Inflammatory macrophage (primary cell): ENCODE data around the gene MCM8.
"Not testable (repeated sequence)": the region's sequence is repeated elsewhere in the genome, so short reads cannot be mapped to it uniquely, and the experiment has no call there.

Experiments
- DNase-seq, 2 donors: peaks; one replicate each; pipeline ENCODE4 v3.0.0-alpha.2; 2020 to 2022

Gene MCM8

GRCh38 chr20:6007094-6007528 is 56.7 kb downstream of the MCM8 start:
- peak in 1 of 2 donors; percentile 24 for DNase-seq

GRCh38 chr20:6007529-6008103 is 57.2 kb downstream of the MCM8 start:
- DNase-seq: peak in 1 of 2 donors; percentile 8

- DNase-seq: peak; percentile 93 to 94
Observed at GRCh38 chr20:6008254-6008653, 57.8 kb downstream of the MCM8 start.

- no peak for DNase-seq
Observed at GRCh38 chr20:6012179-6012578, 61.7 kb downstream of the MCM8 start.

GRCh38 chr20:6014017-6014416 is 63.6 kb downstream of the MCM8 start:
- no peak for DNase-seq

- no peak for DNase-seq
Observed at GRCh38 chr20:6014957-6015356, 64.5 kb downstream of the MCM8 start.

GRCh38 chr20:6017467-6017866 is 67.0 kb downstream of the MCM8 start:
- DNase-seq: no peak

GRCh38 chr20:6017880-6018279 is 67.4 kb downstream of the MCM8 start:
- DNase-seq: no peak

GRCh38 chr20:6024768-6025167 is 74.3 kb downstream of the MCM8 start:
- DNase-seq: peak; percentile 44 to 47

- peak; percentile 42 to 46 for DNase-seq
Observed at GRCh38 chr20:6026051-6026450, 75.6 kb downstream of the MCM8 start.

GRCh38 chr20:6028818-6029217 is 78.4 kb downstream of the MCM8 start:
- no peak for DNase-seq

GRCh38 chr20:6029538-6029937 is 79.1 kb downstream of the MCM8 start:
- DNase-seq: no peak

GRCh38 chr20:6030453-6031080 is 80.1 kb downstream of the MCM8 start:
- DNase-seq: no peak

GRCh38 chr20:6032907-6033306 is 82.5 kb downstream of the MCM8 start:
- not testable (repeated sequence) for DNase-seq

GRCh38 chr20:6034134-6034969 is 83.9 kb downstream of the MCM8 start:
- DNase-seq: no peak

GRCh38 chr20:6036213-6036612 is 85.8 kb downstream of the MCM8 start:
- DNase-seq: peak in 1 of 2 donors; percentile 13

- no peak for DNase-seq
Observed at GRCh38 chr20:6037082-6037481, 86.6 kb downstream of the MCM8 start.

GRCh38 chr20:6038256-6038655 is 87.8 kb downstream of the MCM8 start:
- no peak for DNase-seq

GRCh38 chr20:6039766-6040165 is 89.3 kb downstream of the MCM8 start:
- DNase-seq: no peak

GRCh38 chr20:6040540-6040939 is 90.1 kb downstream of the MCM8 start:
- DNase-seq: no peak

GRCh38 chr20:6040958-6041807 is 90.7 kb downstream of the MCM8 start:
- no peak for DNase-seq

- DNase-seq: no peak
Observed at GRCh38 chr20:6041808-6042265, 91.4 kb downstream of the MCM8 start.

GRCh38 chr20:6044115-6044514 is 93.7 kb downstream of the MCM8 start:
- no peak for DNase-seq
